Stimulated activated CD4-positive, alpha-beta T cell treated with anti-CD3 and anti-CD28 coated beads, TNF-alpha, amount 100 ng/mL, for 4 hours (primary cell): ENCODE data around the gene BANF2.
"Not testable (repeated sequence)": the region's sequence is repeated elsewhere in the genome, so short reads cannot be mapped to it uniquely, and the experiment has no call there.

Source experiments
- DNase-seq, 3 experiments: peaks; one replicate each; pipeline ENCODE4 v3.0.0-alpha.2; 2020; ENCODE audit warnings: low read depth in 3 of 3

The BANF2 gene

GRCh38 chr20:17762873-17763557 lies 63.2 kb downstream of the BANF2 start:
- no peak for DNase-seq

DNA sequence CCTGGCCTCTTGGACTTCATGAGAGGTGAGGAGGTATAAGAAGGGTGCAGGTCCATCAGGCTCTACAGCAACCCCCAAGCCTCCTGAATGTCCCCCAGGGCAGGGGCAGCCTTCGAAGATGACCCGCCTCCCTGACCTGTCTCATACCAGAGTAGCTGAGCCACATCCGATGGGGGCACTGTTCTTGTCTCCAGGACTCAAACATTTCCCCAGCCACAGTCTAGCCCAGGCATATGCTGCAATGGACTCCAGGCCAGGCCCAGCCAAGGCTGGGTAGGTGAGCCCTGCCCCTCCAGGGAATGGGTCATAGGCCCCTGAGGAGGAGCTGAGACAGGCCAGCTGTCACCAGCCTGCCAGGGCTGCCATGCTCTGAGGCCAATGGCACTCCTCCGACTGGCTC lies 65.3 kb downstream of the BANF2 start:
- no peak for DNase-seq

DNA sequence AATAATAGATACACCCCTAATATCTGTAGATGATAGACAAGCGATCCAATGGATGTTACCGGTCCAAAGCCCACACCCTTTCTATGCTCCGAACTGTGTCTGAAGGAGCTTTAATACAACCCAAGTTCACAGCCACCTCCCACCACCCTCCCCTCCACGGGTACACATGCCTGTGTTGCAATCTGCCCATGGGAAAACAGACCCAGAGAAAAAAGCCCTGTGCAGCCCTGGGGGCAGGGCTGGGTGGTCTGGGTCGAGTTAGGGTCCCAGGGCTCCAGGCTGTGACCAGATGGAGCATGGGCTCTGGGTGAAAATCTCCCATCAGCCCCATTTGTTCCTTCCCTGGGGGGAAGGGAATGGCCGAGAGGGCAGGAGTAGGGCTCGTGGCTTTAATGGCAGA lies 65.8 kb downstream of the BANF2 start:
- no peak for DNase-seq

DNA sequence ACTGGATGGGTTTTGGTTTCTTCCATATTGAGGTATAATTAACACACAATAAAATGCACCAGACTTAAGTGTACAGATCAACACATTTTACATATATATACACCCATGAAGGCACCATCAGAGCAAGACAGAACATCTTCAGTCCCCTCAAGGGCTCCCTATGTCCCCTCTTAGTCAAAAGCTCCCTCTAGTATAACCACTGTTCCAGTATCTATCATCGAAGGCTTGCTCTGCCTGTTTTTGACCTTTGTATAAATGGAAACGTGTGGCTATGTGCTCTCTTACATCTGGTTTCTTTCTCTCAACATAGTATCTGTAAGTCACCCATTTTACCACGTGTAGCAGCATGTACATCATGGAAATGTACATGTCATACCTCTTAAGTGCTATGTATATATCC lies 66.5 kb downstream of the BANF2 start:
- DNase-seq = no peak

DNA sequence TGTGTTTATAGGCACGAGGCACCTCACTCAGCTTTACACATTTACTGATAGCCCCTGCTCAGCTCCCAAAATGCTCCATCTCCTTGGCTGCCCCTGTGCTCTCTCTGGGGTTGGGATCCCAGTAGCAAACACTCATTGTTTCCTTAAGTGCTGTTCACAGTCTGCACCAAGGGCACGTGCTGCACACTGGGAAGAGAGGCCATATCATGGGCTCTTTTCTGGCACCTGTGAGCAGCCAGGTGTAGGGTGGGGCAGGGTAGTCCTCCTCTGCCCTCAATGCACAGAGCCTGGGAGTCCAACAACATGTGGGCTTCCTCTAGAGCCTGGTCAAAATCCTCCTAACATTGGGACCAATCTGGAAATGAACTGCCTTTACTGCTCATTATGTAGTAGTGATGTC lies 67.9 kb downstream of the BANF2 start:
- DNase-seq = no peak

- DNase-seq = no peak
Observed at GRCh38 chr20:17768271-17768670, 68.5 kb downstream of the BANF2 start.

GRCh38 chr20:17769716-17770115 lies 70.0 kb downstream of the BANF2 start:
- not testable (repeated sequence) for DNase-seq

DNA sequence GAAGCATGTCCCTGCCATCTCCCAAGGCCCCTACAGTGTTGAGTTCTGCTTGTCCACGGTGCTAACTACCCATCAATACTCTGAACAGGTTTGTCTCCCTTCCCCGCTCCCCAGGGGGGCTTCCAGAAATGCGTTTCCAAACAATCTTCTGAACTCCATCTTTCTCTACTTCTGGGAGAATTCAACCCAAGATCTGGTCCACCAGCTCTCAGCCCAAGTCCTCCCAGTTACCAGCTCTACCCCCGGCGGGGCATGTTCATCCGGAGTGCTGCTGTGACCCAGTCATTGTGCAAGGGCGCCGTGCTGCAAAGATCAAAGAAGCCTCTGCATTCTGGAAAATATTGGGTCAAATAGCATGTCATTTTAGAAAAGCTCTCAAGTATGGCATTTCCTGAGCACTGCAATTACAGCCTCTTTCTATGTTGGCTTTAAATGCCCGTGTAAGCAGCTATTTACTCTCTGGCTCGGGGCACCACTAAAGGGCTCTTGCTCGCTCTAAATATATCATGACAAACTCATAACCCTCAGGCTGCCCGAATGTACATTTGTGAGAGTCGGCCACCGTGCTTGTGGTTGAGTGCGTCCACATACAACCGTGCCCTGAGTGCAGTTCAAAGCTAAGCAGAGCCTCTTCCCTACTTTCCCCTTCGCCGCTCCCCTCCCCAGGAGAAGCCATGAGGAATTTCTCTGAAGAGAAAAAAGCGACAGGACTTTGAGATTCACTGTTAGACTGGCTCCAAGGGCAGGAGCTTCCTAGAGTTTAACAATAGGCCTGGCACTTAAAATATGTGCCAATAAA lies 71.6 kb downstream of the BANF2 start:
- DNase-seq = no peak

DNA sequence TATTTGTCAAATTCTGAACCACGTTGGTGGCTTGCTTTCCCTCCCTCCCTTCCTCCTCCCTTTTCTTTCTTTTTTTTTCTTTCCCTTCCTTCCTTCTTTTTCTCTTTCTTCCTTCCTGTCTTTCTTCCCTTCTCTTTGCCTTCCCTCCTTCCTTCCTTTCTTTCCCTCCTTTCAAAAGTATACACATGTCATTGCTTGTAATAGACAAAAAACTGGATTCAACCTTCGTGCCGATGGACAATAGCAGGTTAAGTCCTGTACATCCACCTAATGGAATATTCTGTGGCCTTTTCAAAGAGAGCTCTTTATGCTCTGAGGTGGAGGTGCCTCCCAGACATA lies 72.2 kb downstream of the BANF2 start:
- DNase-seq = no peak

GRCh38 chr20:17773619-17774018 lies 73.9 kb downstream of the BANF2 start:
- DNase-seq = no peak

GRCh38 chr20:17775600-17775999 lies 75.8 kb downstream of the BANF2 start:
- DNase-seq = no peak

DNA sequence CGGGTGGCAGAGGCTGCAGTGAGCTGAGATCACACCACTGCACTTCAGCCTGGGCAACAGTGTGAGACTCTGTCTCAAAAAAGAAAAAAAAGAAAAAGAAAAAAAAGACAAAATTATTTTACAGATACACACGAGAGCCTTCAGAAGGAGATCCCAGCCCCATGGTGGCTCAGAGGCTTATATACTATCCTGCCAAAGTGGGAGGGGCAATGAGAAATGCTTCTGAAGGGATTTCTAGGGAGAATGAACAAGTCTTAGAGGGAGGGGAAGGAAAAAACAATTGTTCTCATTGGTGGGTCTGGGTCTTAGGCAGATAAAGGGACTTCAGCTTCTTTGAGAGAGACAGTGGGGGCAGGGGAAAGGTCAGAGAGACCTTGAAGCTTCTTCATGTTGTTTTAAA lies 76.8 kb downstream of the BANF2 start:
- DNase-seq = no peak

DNA sequence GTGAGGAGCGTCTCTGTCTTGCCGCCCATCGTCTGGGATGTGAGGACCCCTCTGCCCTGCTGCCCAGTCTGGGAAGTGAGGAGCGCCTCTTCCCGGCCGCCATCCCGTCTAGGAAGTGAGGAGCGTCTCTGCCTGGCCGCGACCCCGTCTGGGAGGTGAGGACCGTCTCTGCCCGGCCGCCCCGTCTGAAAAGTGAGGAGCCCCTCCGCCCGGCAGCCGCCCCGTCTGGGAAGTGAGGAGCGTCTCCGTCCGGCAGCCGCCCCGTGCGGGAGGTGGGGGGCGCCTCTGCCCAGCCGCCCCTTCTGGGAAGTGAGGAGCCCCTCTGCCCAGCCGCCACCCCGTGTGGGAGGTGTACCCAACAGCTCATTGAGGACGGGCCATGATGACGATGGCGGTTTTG lies 79.2 kb downstream of the BANF2 start:
- not testable (repeated sequence) for DNase-seq

GRCh38 chr20:17782768-17783167 lies 83.0 kb downstream of the BANF2 start:
- DNase-seq = no peak

DNA sequence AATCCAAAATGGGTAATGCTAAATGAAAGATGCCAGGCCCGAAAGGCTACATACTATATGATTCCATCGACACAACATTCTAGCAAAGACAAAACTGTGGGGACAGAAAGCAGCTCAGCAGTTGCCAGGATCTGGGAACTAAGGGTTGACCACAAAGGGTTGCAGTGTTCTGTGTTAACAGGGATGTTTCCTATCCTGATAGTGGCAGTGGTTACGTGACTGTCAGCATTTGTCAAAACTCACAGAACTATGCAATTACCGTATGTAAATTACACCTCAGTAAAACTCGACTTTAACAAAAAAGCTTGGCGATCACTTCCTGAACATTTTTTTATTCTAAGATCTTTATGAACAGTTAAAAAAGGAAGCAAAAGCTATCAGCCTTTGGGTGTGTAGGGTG lies 83.9 kb downstream of the BANF2 start:
- DNase-seq = no peak

DNA sequence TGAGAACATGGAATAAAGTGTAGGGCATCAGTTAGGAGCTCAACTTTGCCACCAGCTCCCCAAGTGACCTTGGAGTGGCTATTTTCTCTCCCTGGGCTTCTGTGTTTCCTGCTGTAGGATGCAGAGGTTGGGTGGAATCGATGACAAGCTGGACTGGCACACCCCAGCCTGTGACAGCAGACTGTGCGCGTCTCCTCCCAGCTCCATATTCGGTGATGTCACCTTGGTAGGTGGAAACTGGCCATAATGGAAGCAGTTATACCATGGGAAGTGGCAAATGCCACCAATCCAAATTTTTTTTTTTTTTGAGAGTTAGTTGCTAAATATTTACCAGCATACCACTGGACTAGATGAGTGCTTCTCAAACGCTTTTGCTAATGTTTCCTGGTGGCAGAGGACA lies 85.2 kb downstream of the BANF2 start:
- no peak for DNase-seq
